Stimulated activated naive CD8-positive, alpha-beta T cell treated with anti-CD3 and anti-CD28 coated beads, Interleukin-15, amount 100 ng/mL, for 72 hours (primary cell): ENCODE data around the gene ZNF575.
A peak's percentile ranks its signal among the peaks of the same experiment; 100 is the strongest.

ENCODE experiments used
- ATAC-seq: fragments of 150-1000 bp; cut with Tn5 transposase; 2 replicates; pipeline ENCODE4 v1.10.0; 2021; ENCODE audit warnings: mild to moderate bottlenecking, moderate library complexity
- DNase-seq, 2 donors: peaks; one replicate each; pipeline ENCODE4 v3.0.0; 2021 to 2022
- H3K27ac Mint-ChIP-seq, 2 donors: one replicate each; pipeline ENCODE4 v1.8.0; 2022; ENCODE audit warnings: mild to moderate bottlenecking in 2 of 2, mixed read lengths in 2 of 2, moderate library complexity in 2 of 2
- H3K27me3 Mint-ChIP-seq: one replicate; pipeline ENCODE4 v1.8.0; 2022; ENCODE audit warnings: mixed read lengths
- H3K4me1 Mint-ChIP-seq: one replicate; pipeline ENCODE4 v1.8.0; 2022; ENCODE audit warnings: mild to moderate bottlenecking, mixed read lengths
- H3K4me3 Mint-ChIP-seq, 2 donors: one replicate each; pipeline ENCODE4 v1.8.0; 2022; ENCODE audit warnings: mild to moderate bottlenecking in 2 of 2, mixed read lengths in 2 of 2, moderate library complexity in 1 of 2
- H3K9me3 Mint-ChIP-seq, 2 donors: one replicate each; pipeline ENCODE4 v1.8.0; 2022; ENCODE audit warnings: mixed read lengths in 2 of 2

Gene ZNF575

GRCh38 chr19:43532962-43533545 is at the start of gene ZNF575:
Gene ZNF575, plus strand, starts transcription at chr19:43533188. Its CDS starts 1,235 bp downstream, at chr19:43534423.
- no peaks in the 10 kb centered on the region for H3K9me3 Mint-ChIP-seq
- peak within 1 kb of the TSS; percentile 94 to 96 for H3K27ac Mint-ChIP-seq
- H3K4me3 Mint-ChIP-seq: peak within 1 kb of the TSS; percentile 87 to 88
- ATAC-seq (peak; percentile 75), DNase-seq (peak; percentile 94)
- peaks cover 33% of the 10 kb centered on the region for H3K4me1 Mint-ChIP-seq
- no peaks in the 10 kb centered on the region for H3K27me3 Mint-ChIP-seq

GRCh38 chr19:43483281-43483680 is 49.7 kb upstream of the ZNF575 start:
- H3K9me3 Mint-ChIP-seq: no peaks in the 10 kb centered on the region
- H3K27ac Mint-ChIP-seq: no peak overlapping the region
- no peak for ATAC-seq
- DNase-seq: no peak
- no peaks in the 10 kb centered on the region for H3K27me3 Mint-ChIP-seq
- H3K4me3 Mint-ChIP-seq: no peak overlapping the region
- no peaks in the 10 kb centered on the region for H3K4me1 Mint-ChIP-seq

DNA sequence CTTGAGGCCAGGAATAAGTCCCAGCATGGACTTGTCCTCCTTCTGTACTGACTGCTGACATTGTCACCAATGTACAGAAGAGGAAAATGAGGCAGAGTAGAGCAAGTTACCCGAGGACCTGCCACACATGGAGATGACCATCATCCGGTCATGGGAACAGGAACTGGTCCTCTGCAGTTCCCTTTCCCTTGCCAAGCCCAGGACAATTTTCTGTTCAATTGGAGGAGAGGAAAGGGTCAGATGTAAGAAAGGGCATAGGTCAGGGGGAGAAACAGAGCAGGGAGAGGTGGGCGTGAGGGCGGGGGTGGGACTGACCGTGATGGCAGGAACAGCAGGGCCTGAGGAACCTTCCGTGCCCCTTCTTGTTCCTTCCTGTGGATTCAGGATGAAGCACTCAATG is 47.0 kb upstream of the ZNF575 start:
- Mint-ChIP-seq H3K4me3 (no peak overlapping the region), H3K9me3 (no peaks in the 10 kb centered on the region), H3K4me1 (peaks cover 17% of the 10 kb centered on the region), H3K27ac (no peak overlapping the region), H3K27me3 (no peaks in the 10 kb centered on the region)
- ATAC-seq: no peak
- DNase-seq: no peak

DNA sequence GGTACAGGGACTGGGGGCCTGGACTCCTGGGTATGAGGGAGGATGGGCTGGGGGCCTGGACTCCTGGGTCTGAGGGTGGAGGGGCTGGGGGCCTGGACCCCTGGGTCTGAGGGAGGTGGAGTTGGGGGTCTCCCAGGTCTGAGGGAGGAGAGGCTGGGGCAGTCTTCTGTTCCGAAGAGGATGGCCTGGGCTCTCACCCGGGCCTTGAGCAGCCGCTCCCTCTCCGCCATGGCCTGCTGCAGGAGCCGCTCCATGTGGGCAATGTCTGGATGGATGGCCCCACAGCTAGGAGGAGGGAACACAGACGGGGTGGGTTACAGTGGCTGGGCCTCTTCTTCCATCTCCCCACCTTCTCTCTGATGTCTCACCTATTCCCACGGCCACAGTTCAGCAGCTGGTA is 46.6 kb upstream of the ZNF575 start:
- Mint-ChIP-seq H3K4me3 (no peak overlapping the region), H3K27ac (no peak overlapping the region), H3K9me3 (no peaks in the 10 kb centered on the region), H3K27me3 (no peaks in the 10 kb centered on the region), H3K4me1 (peaks cover 17% of the 10 kb centered on the region)
- DNase-seq (no peak), ATAC-seq (no peak)

GRCh38 chr19:43488179-43488578 is 44.8 kb upstream of the ZNF575 start:
- no peaks in the 10 kb centered on the region for H3K27me3 Mint-ChIP-seq
- ATAC-seq (no peak), DNase-seq (no peak)
- H3K4me3 Mint-ChIP-seq: no peak overlapping the region
- no peaks in the 10 kb centered on the region for H3K9me3 Mint-ChIP-seq
- H3K4me1 Mint-ChIP-seq: peaks cover 17% of the 10 kb centered on the region
- H3K27ac Mint-ChIP-seq: no peak overlapping the region

- Mint-ChIP-seq H3K4me1 (peaks cover 17% of the 10 kb centered on the region), H3K27ac (no peak overlapping the region), H3K4me3 (no peak overlapping the region), H3K27me3 (no peaks in the 10 kb centered on the region), H3K9me3 (no peaks in the 10 kb centered on the region)
- no peak for ATAC-seq
- no peak for DNase-seq
These were observed 43.7 kb upstream of the ZNF575 start for GRCh38 chr19:43489310-43489709.

DNA sequence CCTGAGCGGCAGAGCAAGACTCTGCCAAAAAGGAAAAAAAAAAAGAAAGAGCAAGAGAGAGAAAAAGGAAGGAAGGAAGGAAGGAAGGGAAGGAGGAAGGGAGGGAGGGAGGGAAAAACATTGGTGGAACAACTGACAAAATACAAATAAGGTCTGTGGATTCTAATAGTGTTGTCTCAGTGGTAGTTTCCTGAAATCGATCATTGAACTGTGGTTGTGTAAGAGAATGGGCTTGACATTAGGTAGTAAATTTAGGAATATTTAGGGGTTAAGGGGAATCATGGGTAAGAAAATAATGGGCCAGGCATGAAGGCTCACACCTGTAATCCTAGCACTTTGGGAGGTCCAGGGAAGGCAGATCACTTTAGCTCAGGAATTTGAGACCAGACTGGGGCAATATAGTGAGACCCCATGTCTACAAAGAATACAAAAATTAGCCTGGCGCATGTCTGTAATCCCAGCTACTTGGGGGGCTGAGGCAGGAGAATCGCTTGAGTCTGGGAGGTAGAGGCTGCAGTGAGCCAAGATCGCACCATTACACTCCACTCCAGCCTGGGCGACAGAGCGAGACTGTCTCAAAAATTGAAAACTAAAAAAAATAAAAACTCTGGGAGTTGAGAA is 42.9 kb upstream of the ZNF575 start:
- Mint-ChIP-seq H3K9me3 (no peaks in the 10 kb centered on the region), H3K27ac (peak overlapping the region in 1 of 2 donors; percentile 67), H3K4me3 (no peak overlapping the region), H3K27me3 (no peaks in the 10 kb centered on the region), H3K4me1 (peaks cover 17% of the 10 kb centered on the region)
- no peak for ATAC-seq
- no peak for DNase-seq

DNA sequence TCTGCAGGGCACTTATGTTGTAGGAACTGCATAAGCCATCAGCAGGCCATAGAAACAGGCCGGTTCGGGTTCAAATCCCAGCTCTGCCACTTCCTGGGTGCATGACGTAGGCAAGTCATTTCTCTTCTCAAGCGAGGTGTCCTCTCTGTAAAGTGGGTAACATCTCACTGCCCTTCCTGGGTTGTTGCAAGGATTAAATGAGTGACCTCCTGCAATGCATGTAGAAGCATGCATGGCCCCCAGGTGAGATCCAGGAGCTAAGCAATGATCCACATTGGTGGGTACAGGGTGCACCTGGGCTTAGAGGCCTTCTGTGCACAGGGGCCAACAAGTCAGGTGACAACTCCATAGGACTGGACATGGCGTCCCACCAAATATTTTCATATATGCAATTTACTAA is 42.2 kb upstream of the ZNF575 start:
- peaks cover 17% of the 10 kb centered on the region for H3K4me1 Mint-ChIP-seq
- H3K9me3 Mint-ChIP-seq: no peaks in the 10 kb centered on the region
- DNase-seq (no peak), ATAC-seq (no peak)
- no peak overlapping the region for H3K27ac Mint-ChIP-seq
- H3K27me3 Mint-ChIP-seq: no peaks in the 10 kb centered on the region
- H3K4me3 Mint-ChIP-seq: no peak overlapping the region

- no peak for ATAC-seq
- no peak for DNase-seq
- Mint-ChIP-seq H3K4me3 (no peak overlapping the region), H3K27ac (no peak overlapping the region), H3K9me3 (no peaks in the 10 kb centered on the region), H3K27me3 (no peaks in the 10 kb centered on the region), H3K4me1 (peaks cover 3% of the 10 kb centered on the region)
These were observed 37.9 kb upstream of the ZNF575 start for GRCh38 chr19:43495082-43495481.

GRCh38 chr19:43496960-43497359 is 36.0 kb upstream of the ZNF575 start:
- DNase-seq: no peak
- H3K27ac Mint-ChIP-seq: peak overlapping the region in 1 of 2 donors; percentile 63
- no peak for ATAC-seq
- no peaks in the 10 kb centered on the region for H3K27me3 Mint-ChIP-seq
- no peaks in the 10 kb centered on the region for H3K4me1 Mint-ChIP-seq
- no peak overlapping the region for H3K4me3 Mint-ChIP-seq
- H3K9me3 Mint-ChIP-seq: no peaks in the 10 kb centered on the region

DNA sequence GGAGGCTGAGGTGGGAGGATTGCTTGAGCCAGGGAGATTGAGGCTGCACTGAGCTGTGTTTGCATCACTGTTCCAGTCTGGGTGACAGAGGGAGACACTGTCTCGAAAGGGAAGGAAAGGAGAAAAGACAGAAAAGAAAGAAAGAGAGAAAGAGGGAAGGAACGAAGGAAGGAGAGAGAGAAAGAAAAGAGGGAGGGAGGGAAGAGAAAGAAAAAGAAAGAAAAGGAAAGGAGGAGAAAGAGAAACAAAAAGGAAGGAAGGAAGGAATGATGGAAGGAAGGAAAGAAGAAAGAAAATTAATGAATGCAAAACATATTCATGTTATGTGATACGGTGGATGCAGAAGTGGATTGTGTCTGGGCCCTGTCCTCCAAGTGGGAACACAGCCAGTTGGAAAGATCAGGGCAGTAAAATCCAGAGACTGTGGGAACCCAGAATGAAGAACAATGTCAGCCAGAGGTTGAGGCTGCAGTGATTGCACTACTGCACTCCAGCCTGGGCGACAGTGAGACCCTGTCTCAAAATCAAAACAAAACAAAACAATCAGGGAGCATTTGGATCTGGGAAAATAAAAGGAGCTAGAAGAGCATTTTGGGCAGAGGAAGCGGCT is 34.6 kb upstream of the ZNF575 start:
- no peak overlapping the region for H3K4me3 Mint-ChIP-seq
- ATAC-seq: no peak
- DNase-seq: no peak
- H3K4me1 Mint-ChIP-seq: peaks cover 13% of the 10 kb centered on the region
- H3K9me3 Mint-ChIP-seq: no peaks in the 10 kb centered on the region
- H3K27me3 Mint-ChIP-seq: no peaks in the 10 kb centered on the region
- H3K27ac Mint-ChIP-seq: no peak overlapping the region

DNA sequence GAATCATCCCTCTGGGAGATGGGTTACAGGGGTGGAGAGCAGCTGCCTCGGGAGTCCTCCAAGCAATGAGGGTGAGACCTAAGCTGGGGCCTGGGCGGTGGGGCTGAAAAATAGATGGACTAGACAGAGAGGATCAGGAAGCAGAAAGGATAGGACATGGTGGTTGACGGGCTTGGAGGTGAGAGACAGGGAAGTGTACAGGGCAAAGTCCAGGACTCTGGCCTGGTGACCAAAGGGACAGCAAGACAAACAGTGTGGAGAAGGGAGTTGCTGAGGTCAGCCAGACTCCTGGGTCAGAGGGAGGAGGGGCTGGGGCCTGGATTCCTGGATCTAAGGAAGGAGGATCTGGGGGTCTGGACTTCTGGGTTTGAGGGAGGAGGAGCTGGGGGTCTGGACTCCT is 33.9 kb upstream of the ZNF575 start:
- Mint-ChIP-seq H3K4me3 (no peak overlapping the region), H3K27me3 (no peaks in the 10 kb centered on the region), H3K4me1 (peaks cover 18% of the 10 kb centered on the region), H3K9me3 (no peaks in the 10 kb centered on the region), H3K27ac (peak overlapping the region in 1 of 2 donors; percentile 83)
- ATAC-seq (no peak), DNase-seq (no peak)

DNA sequence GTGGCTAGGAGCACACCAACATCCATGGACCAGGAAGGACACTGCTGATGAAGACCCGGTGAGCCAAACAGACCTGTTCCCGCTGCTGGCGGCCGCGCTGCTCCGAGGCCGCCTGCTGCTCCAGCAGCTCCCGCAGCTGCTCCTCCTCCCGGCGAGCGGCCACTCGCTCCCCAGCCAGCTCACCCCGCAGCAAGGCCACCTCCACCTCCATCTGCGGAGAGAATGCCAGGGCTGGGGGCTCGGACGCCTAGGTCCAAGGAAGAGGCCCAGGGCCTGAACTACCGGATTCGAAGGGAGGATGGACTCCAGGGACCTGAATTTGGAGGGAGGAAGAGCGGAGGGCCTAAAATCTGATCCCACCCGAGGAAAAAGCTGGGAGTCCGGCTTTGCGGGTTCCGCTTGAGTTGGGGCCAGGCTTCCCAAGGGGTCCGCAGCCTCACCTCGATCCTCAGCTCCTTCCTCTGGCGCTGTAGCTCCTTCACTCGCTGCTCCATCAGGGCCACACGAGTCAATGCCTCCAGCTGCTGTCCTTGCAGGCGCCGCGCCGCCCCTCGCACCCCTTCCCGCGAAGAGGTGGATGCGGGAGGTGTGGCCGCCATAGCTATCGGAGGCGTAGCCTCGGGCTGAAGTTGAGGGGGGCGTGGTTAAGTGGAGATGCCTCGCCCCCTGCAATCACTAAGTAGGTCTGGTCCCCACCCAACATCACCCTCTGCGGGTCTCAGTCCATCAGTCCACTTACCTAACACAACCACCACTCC is 31.1 kb upstream of the ZNF575 start:
- Mint-ChIP-seq H3K27ac (no peak overlapping the region), H3K27me3 (no peaks in the 10 kb centered on the region), H3K9me3 (no peaks in the 10 kb centered on the region), H3K4me1 (peaks cover 30% of the 10 kb centered on the region), H3K4me3 (no peak overlapping the region)
- ATAC-seq (no peak), DNase-seq (no peak)

- H3K9me3 Mint-ChIP-seq: no peaks in the 10 kb centered on the region
- DNase-seq (no peak), ATAC-seq (no peak)
- peak overlapping the region; percentile 87 to 96 for H3K4me3 Mint-ChIP-seq
- H3K27ac Mint-ChIP-seq: no peak overlapping the region
- H3K27me3 Mint-ChIP-seq: no peaks in the 10 kb centered on the region
- H3K4me1 Mint-ChIP-seq: peaks cover 30% of the 10 kb centered on the region
These were observed 30.5 kb upstream of the ZNF575 start for GRCh38 chr19:43502419-43502976.

- ATAC-seq: peak; percentile 91
- Mint-ChIP-seq H3K4me1 (peaks cover 30% of the 10 kb centered on the region), H3K4me3 (peak overlapping the region; percentile 87 to 96), H3K27ac (peak overlapping the region; percentile 88 to 98), H3K27me3 (no peaks in the 10 kb centered on the region), H3K9me3 (no peaks in the 10 kb centered on the region)
- peak; percentile 94 to 96 for DNase-seq
These were observed 29.2 kb upstream of the ZNF575 start for GRCh38 chr19:43503501-43504425.
